Loucy (cell line): Measurements from ENCODE around the gene INO80D.
"Not testable (repeated sequence)": the region's sequence is repeated elsewhere in the genome, so short reads cannot be mapped to it uniquely, and the experiment has no call there.

Experiments
- EZH2phosphoT487 ChIP-seq: fragments of 200-600 bp; IDR thresholded peaks from 2 replicates; pipeline ENCODE4 v1.6.1; 2018; ENCODE audit warnings: antibody characterized with exemption, mild to moderate bottlenecking, moderate library complexity, borderline replicate concordance
- TF ChIP-seq, protein P1 (sequence below): fragments of 200-600 bp; sonication (generic); conservative IDR thresholded peaks from 2 replicates; pipeline ENCODE4 v1.5.1; 2014; ENCODE audit warnings: mild to moderate bottlenecking, antibody characterized with exemption, low read length

DNA sequence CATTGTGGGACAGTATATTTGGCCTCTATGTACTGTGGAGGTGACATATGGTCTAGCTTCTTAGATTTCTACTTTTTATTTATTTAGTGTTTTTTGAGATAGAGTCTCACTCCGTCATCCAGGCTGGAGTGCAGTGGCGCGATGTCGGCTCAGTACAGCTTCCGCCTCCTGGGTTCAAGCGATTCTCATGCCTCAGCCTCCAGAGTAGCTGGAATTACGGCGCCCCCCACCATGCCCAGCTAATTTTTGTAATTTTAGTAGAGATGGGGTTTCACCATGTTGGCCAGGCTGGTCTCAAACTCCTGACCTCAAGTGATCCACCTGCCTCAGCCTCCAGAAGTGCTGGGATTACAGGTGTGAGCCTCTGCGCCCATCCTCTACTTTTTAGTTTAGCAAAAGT is 99.6 kb downstream of the INO80D start:
- TF ChIP-seq, protein P1, sequence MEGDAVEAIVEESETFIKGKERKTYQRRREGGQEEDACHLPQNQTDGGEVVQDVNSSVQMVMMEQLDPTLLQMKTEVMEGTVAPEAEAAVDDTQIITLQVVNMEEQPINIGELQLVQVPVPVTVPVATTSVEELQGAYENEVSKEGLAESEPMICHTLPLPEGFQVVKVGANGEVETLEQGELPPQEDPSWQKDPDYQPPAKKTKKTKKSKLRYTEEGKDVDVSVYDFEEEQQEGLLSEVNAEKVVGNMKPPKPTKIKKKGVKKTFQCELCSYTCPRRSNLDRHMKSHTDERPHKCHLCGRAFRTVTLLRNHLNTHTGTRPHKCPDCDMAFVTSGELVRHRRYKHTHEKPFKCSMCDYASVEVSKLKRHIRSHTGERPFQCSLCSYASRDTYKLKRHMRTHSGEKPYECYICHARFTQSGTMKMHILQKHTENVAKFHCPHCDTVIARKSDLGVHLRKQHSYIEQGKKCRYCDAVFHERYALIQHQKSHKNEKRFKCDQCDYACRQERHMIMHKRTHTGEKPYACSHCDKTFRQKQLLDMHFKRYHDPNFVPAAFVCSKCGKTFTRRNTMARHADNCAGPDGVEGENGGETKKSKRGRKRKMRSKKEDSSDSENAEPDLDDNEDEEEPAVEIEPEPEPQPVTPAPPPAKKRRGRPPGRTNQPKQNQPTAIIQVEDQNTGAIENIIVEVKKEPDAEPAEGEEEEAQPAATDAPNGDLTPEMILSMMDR, result not testable (repeated sequence)
- not testable (repeated sequence) for TF ChIP-seq EZH2phosphoT487
